Stimulated activated memory B cell treated with anti-CD40 and anti-IgM and Interleukin-4, amounts not matched to agents 10 μg/mL and 1 μg/mL and 100 μg/mL, for 72 hours (primary cell): ENCODE data around the gene NRXN3.

ENCODE experiments used
- ATAC-seq: fragments of 150-1000 bp; cut with Tn5 transposase; 2 replicates; pipeline ENCODE4 v1.10.0; 2021
- H3K27ac Mint-ChIP-seq: one replicate; pipeline ENCODE4 v1.8.0; 2022; ENCODE audit warnings: mild to moderate bottlenecking, mixed read lengths
- H3K27me3 Mint-ChIP-seq: one replicate; pipeline ENCODE4 v1.8.0; 2022; ENCODE audit warnings: mixed read lengths
- H3K36me3 Mint-ChIP-seq: one replicate; pipeline ENCODE4 v1.8.0; 2022; ENCODE audit warnings: mixed read lengths
- H3K4me1 Mint-ChIP-seq: one replicate; pipeline ENCODE4 v1.8.0; 2022; ENCODE audit warnings: mixed read lengths
- H3K4me3 Mint-ChIP-seq: one replicate; pipeline ENCODE4 v1.8.0; 2022; ENCODE audit warnings: mild to moderate bottlenecking, moderate library complexity, mixed read lengths
- H3K9me3 Mint-ChIP-seq: one replicate; pipeline ENCODE4 v1.8.0; 2022; ENCODE audit warnings: mixed read lengths

NRXN3 gene

GRCh38 chr14:78836777-78837176, 666.6 kb downstream of the NRXN3 start:
- H3K27ac Mint-ChIP-seq: no peak overlapping the region
- ATAC-seq: no peak
- no peaks in the 10 kb centered on the region for H3K27me3 Mint-ChIP-seq
- no peak overlapping the region for H3K4me3 Mint-ChIP-seq
- H3K36me3 Mint-ChIP-seq: no peaks in the 10 kb centered on the region
- H3K9me3 Mint-ChIP-seq: no peaks in the 10 kb centered on the region
- no peaks in the 10 kb centered on the region for H3K4me1 Mint-ChIP-seq

- Mint-ChIP-seq H3K4me1 (no peaks in the 10 kb centered on the region), H3K27me3 (no peaks in the 10 kb centered on the region), H3K36me3 (no peaks in the 10 kb centered on the region), H3K4me3 (no peak overlapping the region), H3K27ac (no peak overlapping the region), H3K9me3 (no peaks in the 10 kb centered on the region)
- peak; percentile 13 for ATAC-seq
Observed at GRCh38 chr14:78838959-78839358, 668.8 kb downstream of the NRXN3 start.

- H3K4me3 Mint-ChIP-seq: no peak overlapping the region
- H3K36me3 Mint-ChIP-seq: no peaks in the 10 kb centered on the region
- no peaks in the 10 kb centered on the region for H3K27me3 Mint-ChIP-seq
- H3K27ac Mint-ChIP-seq: no peak overlapping the region
- H3K9me3 Mint-ChIP-seq: no peaks in the 10 kb centered on the region
- ATAC-seq: no peak
- no peaks in the 10 kb centered on the region for H3K4me1 Mint-ChIP-seq
Observed at GRCh38 chr14:78840898-78841297, 670.7 kb downstream of the NRXN3 start.

GRCh38 chr14:78847801-78848200, 677.6 kb downstream of the NRXN3 start:
- H3K36me3 Mint-ChIP-seq: no peaks in the 10 kb centered on the region
- no peaks in the 10 kb centered on the region for H3K9me3 Mint-ChIP-seq
- H3K4me1 Mint-ChIP-seq: no peaks in the 10 kb centered on the region
- no peak overlapping the region for H3K4me3 Mint-ChIP-seq
- peaks cover 15% of the 10 kb centered on the region for H3K27me3 Mint-ChIP-seq
- ATAC-seq: no peak
- no peak overlapping the region for H3K27ac Mint-ChIP-seq

- ATAC-seq: no peak
- H3K4me3 Mint-ChIP-seq: no peak overlapping the region
- H3K4me1 Mint-ChIP-seq: no peaks in the 10 kb centered on the region
- no peak overlapping the region for H3K27ac Mint-ChIP-seq
- peaks cover 15% of the 10 kb centered on the region for H3K27me3 Mint-ChIP-seq
- no peaks in the 10 kb centered on the region for H3K9me3 Mint-ChIP-seq
- no peaks in the 10 kb centered on the region for H3K36me3 Mint-ChIP-seq
Observed at GRCh38 chr14:78848234-78848820, 678.2 kb downstream of the NRXN3 start.

GRCh38 chr14:78849952-78850351, 679.8 kb downstream of the NRXN3 start:
- Mint-ChIP-seq H3K27ac (no peak overlapping the region), H3K36me3 (no peaks in the 10 kb centered on the region), H3K9me3 (no peaks in the 10 kb centered on the region), H3K27me3 (peaks cover 15% of the 10 kb centered on the region), H3K4me3 (no peak overlapping the region), H3K4me1 (no peaks in the 10 kb centered on the region)
- ATAC-seq: no peak

- Mint-ChIP-seq H3K4me3 (no peak overlapping the region), H3K9me3 (no peaks in the 10 kb centered on the region), H3K27me3 (peaks cover 15% of the 10 kb centered on the region), H3K36me3 (no peaks in the 10 kb centered on the region), H3K27ac (no peak overlapping the region), H3K4me1 (no peaks in the 10 kb centered on the region)
- ATAC-seq: no peak
Observed at GRCh38 chr14:78851189-78851588, 681.0 kb downstream of the NRXN3 start.

GRCh38 chr14:78852040-78852439, 681.9 kb downstream of the NRXN3 start:
- ATAC-seq: no peak
- H3K4me3 Mint-ChIP-seq: no peak overlapping the region
- H3K36me3 Mint-ChIP-seq: no peaks in the 10 kb centered on the region
- no peaks in the 10 kb centered on the region for H3K9me3 Mint-ChIP-seq
- H3K4me1 Mint-ChIP-seq: no peaks in the 10 kb centered on the region
- peaks cover 15% of the 10 kb centered on the region for H3K27me3 Mint-ChIP-seq
- H3K27ac Mint-ChIP-seq: no peak overlapping the region

- no peaks in the 10 kb centered on the region for H3K4me1 Mint-ChIP-seq
- no peak overlapping the region for H3K4me3 Mint-ChIP-seq
- peaks cover 3% of the 10 kb centered on the region for H3K9me3 Mint-ChIP-seq
- ATAC-seq: no peak
- H3K36me3 Mint-ChIP-seq: no peaks in the 10 kb centered on the region
- no peak overlapping the region for H3K27ac Mint-ChIP-seq
- H3K27me3 Mint-ChIP-seq: no peaks in the 10 kb centered on the region
Observed at GRCh38 chr14:78857974-78858373, 687.8 kb downstream of the NRXN3 start.

GRCh38 chr14:78863143-78863542, 693.0 kb downstream of the NRXN3 start:
- H3K27me3 Mint-ChIP-seq: no peaks in the 10 kb centered on the region
- H3K4me3 Mint-ChIP-seq: no peak overlapping the region
- no peaks in the 10 kb centered on the region for H3K36me3 Mint-ChIP-seq
- H3K4me1 Mint-ChIP-seq: no peaks in the 10 kb centered on the region
- peaks cover 6% of the 10 kb centered on the region for H3K9me3 Mint-ChIP-seq
- H3K27ac Mint-ChIP-seq: no peak overlapping the region
- no peak for ATAC-seq

- Mint-ChIP-seq H3K4me3 (no peak overlapping the region), H3K27me3 (no peaks in the 10 kb centered on the region), H3K36me3 (no peaks in the 10 kb centered on the region), H3K9me3 (peaks cover 5% of the 10 kb centered on the region), H3K4me1 (no peaks in the 10 kb centered on the region), H3K27ac (no peak overlapping the region)
- ATAC-seq: no peak
Observed at GRCh38 chr14:78872837-78873236, 702.7 kb downstream of the NRXN3 start.

GRCh38 chr14:78873581-78873980, 703.4 kb downstream of the NRXN3 start:
- no peak overlapping the region for H3K27ac Mint-ChIP-seq
- peaks cover 5% of the 10 kb centered on the region for H3K9me3 Mint-ChIP-seq
- H3K4me3 Mint-ChIP-seq: no peak overlapping the region
- no peaks in the 10 kb centered on the region for H3K36me3 Mint-ChIP-seq
- H3K27me3 Mint-ChIP-seq: no peaks in the 10 kb centered on the region
- H3K4me1 Mint-ChIP-seq: no peaks in the 10 kb centered on the region
- ATAC-seq: no peak

GRCh38 chr14:78875049-78875448, 704.9 kb downstream of the NRXN3 start:
- Mint-ChIP-seq H3K9me3 (no peaks in the 10 kb centered on the region), H3K36me3 (no peaks in the 10 kb centered on the region), H3K27me3 (no peaks in the 10 kb centered on the region), H3K4me3 (no peak overlapping the region), H3K27ac (no peak overlapping the region), H3K4me1 (no peaks in the 10 kb centered on the region)
- no peak for ATAC-seq

GRCh38 chr14:78885884-78886283, 715.7 kb downstream of the NRXN3 start:
- H3K4me3 Mint-ChIP-seq: no peak overlapping the region

GRCh38 chr14:78897443-78897842, 727.3 kb downstream of the NRXN3 start:
- ATAC-seq: no peak
- Mint-ChIP-seq H3K27me3 (peaks cover 8% of the 10 kb centered on the region), H3K4me3 (no peak overlapping the region), H3K4me1 (no peaks in the 10 kb centered on the region), H3K27ac (no peak overlapping the region), H3K36me3 (no peaks in the 10 kb centered on the region), H3K9me3 (peaks cover 4% of the 10 kb centered on the region)

More at GRCh38 chr14:78885884-78886283, 715.7 kb downstream of the NRXN3 start:
- Mint-ChIP-seq H3K27ac (no peak overlapping the region), H3K27me3 (no peaks in the 10 kb centered on the region), H3K36me3 (no peaks in the 10 kb centered on the region), H3K9me3 (peaks cover 7% of the 10 kb centered on the region), H3K4me1 (no peaks in the 10 kb centered on the region)
- ATAC-seq: no peak

- H3K4me3 Mint-ChIP-seq: no peak overlapping the region
- H3K27ac Mint-ChIP-seq: no peak overlapping the region
- H3K4me1 Mint-ChIP-seq: no peaks in the 10 kb centered on the region
- H3K9me3 Mint-ChIP-seq: peaks cover 4% of the 10 kb centered on the region
- H3K27me3 Mint-ChIP-seq: peaks cover 8% of the 10 kb centered on the region
- H3K36me3 Mint-ChIP-seq: no peaks in the 10 kb centered on the region
- no peak for ATAC-seq
Observed at GRCh38 chr14:78902010-78902623, 731.9 kb downstream of the NRXN3 start.
